Sigmoid colon (tissue), 4 donors: ENCODE measurements around the gene CTPS2.

Source experiments
- POLR2A ChIP-seq, 2 donors: fragments of 450-650 bp; IDR thresholded peaks; one replicate each; pipeline ENCODE4 v1.6.1; 2016; ENCODE audit warnings: antibody characterized with exemption in 2 of 2, mild to moderate bottlenecking in 2 of 2, moderate library complexity in 2 of 2
- POLR2AphosphoS5 ChIP-seq, 4 donors: sonication (generic); formaldehyde crosslinking; IDR thresholded peaks; one replicate each; pipeline ENCODE4 v1.6.1; 2017; ENCODE audit warnings: antibody characterized with exemption in 4 of 4
- TF ChIP-seq, protein P1 (sequence below), 4 experiments: fragments of 450-650 bp in 3 of 4; fragments of 200-600 bp in 1 of 4; IDR thresholded peaks; one replicate each; pipeline ENCODE4 v1.5.1; 2016 to 2019; ENCODE audit warnings: antibody characterized with exemption in 4 of 4, mild to moderate bottlenecking in 3 of 4, moderate library complexity in 2 of 4

DNA sequence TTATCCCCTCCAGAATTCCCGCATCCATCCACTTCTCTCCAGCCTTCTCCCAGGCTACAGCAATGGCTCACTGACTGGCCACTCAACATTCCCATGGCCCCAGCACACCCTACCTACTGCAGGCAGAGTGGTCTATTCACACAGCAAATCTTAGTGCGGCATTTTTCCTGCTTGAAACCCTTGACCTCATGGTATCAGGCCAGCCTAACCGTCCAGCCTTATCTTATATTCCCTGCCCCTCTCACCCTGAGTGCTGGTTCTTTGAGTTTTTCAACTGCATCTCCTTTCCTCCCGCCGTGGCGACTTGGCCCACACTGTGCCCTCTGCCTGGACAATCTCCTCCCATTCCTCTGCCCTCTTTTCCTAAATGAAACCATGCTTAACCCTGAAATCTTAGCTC is 72.5 kb downstream of the CTPS2 start:
- TF ChIP-seq, protein P1, sequence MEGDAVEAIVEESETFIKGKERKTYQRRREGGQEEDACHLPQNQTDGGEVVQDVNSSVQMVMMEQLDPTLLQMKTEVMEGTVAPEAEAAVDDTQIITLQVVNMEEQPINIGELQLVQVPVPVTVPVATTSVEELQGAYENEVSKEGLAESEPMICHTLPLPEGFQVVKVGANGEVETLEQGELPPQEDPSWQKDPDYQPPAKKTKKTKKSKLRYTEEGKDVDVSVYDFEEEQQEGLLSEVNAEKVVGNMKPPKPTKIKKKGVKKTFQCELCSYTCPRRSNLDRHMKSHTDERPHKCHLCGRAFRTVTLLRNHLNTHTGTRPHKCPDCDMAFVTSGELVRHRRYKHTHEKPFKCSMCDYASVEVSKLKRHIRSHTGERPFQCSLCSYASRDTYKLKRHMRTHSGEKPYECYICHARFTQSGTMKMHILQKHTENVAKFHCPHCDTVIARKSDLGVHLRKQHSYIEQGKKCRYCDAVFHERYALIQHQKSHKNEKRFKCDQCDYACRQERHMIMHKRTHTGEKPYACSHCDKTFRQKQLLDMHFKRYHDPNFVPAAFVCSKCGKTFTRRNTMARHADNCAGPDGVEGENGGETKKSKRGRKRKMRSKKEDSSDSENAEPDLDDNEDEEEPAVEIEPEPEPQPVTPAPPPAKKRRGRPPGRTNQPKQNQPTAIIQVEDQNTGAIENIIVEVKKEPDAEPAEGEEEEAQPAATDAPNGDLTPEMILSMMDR (IDR thresholded peaks at IDR 0.05) = no peak
- TF ChIP-seq POLR2A (IDR thresholded peaks at IDR 0.05) (no peak), POLR2AphosphoS5 (IDR thresholded peaks at IDR 0.05) (no peak)
